OCI-LY7 (cell line): ENCODE data around the gene CDKAL1. TPM values are rescaled to one million over a fixed set of nuclear protein-coding genes. Genes with fewer than 3 reads are reported as not detected.

ENCODE experiments used
- BruUV-seq: library from RNA; stranded (reverse); fragments of 400-500 nt; replicated peaks from 2 replicates; lab custom pipeline; 2021; lab: Mats Ljungman, UMichigan
- CTCF ChIA-PET: fragments of 300-600 bp; sonication (Branson Sonifier 250); formaldehyde crosslinking; loops from one replicate; lab custom pipeline; 2022; ENCODE audit warnings: antibody characterized with exemption; ENCODE audit not compliant: unreplicated experiment; lab: Charles Lee
- POLR2A ChIA-PET: fragments of 300-600 bp; sonication (Branson Sonifier 250); formaldehyde crosslinking; loops from one replicate; lab custom pipeline; 2022; ENCODE audit warnings: antibody characterized with exemption; lab: Charles Lee
- DNase-seq: peaks from one replicate; pipeline ENCODE4 v3.0.0-alpha.2; 2015; ENCODE audit warnings: low spot score
- H2AFZ ChIP-seq: fragments of 200-600 bp; sonication (generic), shearing (Covaris generic); 2 replicates; pipeline ENCODE4 v1.6.1; 2014; ENCODE audit warnings: mild to moderate bottlenecking, antibody characterized with exemption, low read length, moderate library complexity
- H3K27ac ChIP-seq: fragments of 200-600 bp; sonication (generic); 2 replicates; pipeline ENCODE4 v1.5.1; 2014; ENCODE audit warnings: mixed run types, low read depth, mild to moderate bottlenecking, moderate library complexity, low read length, inconsistent platforms; ENCODE audit not compliant: poor library complexity, severe bottlenecking
- H3K36me3 ChIP-seq: fragments of 200-600 bp; sonication (generic); 2 replicates; pipeline ENCODE4 v1.6.1; 2014; ENCODE audit warnings: mild to moderate bottlenecking, antibody characterized with exemption, low read length, moderate library complexity, mixed read lengths; ENCODE audit not compliant: insufficient read depth
- H3K4me1 ChIP-seq: fragments of 200-600 bp; sonication (generic); 2 replicates; pipeline ENCODE4 v1.5.1; 2014; ENCODE audit warnings: mild to moderate bottlenecking, low read length; ENCODE audit not compliant: insufficient read depth, poor library complexity, severe bottlenecking
- H3K4me2 ChIP-seq: fragments of 200-600 bp; sonication (generic); 2 replicates; pipeline ENCODE4 v1.6.1; 2014; ENCODE audit warnings: mild to moderate bottlenecking, low read length
- H3K4me3 ChIP-seq: fragments of 200-600 bp; sonication (generic); 2 replicates; pipeline ENCODE4 v1.5.1; 2014; ENCODE audit warnings: mild to moderate bottlenecking, low read depth, low read length; ENCODE audit not compliant: poor library complexity, severe bottlenecking
- H3K79me2 ChIP-seq: fragments of 200-600 bp; sonication (generic); 2 replicates; pipeline ENCODE4 v1.6.1; 2016; ENCODE audit warnings: low read depth, mild to moderate bottlenecking, low read length, moderate library complexity, mixed read lengths; ENCODE audit not compliant: insufficient read depth
- H3K9me2 ChIP-seq: fragments of 200-600 bp; sonication (generic); 2 replicates; pipeline ENCODE4 v1.6.1; 2016; ENCODE audit warnings: mild to moderate bottlenecking, low read length, mixed read lengths; ENCODE audit not compliant: insufficient read depth
- H3K9me3 ChIP-seq: fragments of 200-600 bp; sonication (generic); 2 replicates; pipeline ENCODE4 v1.6.1; 2014; ENCODE audit warnings: mild to moderate bottlenecking, mixed run types, low read length, mixed read lengths
- H4K20me1 ChIP-seq: fragments of 200-600 bp; sonication (generic); 2 replicates; pipeline ENCODE4 v1.6.1; 2014; ENCODE audit warnings: mild to moderate bottlenecking, antibody characterized with exemption, low read length, moderate library complexity, mixed read lengths; ENCODE audit not compliant: insufficient read depth
- EZH2phosphoT487 ChIP-seq: fragments of 200-600 bp; sonication (generic); IDR thresholded peaks from 2 replicates; pipeline ENCODE4 v1.6.1; 2018; ENCODE audit warnings: low read depth, borderline replicate concordance, mild to moderate bottlenecking, mixed run types, antibody characterized with exemption, low read length, moderate library complexity, mixed read lengths
- intact Hi-C: fragments of 100-400 bp; cut with micrococcal nuclease; formaldehyde crosslinking; loops from one replicate; pipeline ENCODE4 v1.10.0; 2022; ENCODE audit not compliant: unreplicated experiment
- total RNA-seq, 2 experiments: library from RNA; depleted of rRNA in 1 of 2; stranded (reverse); fragments of >200 nt in 1 of 2; shearing (Covaris generic) in 1 of 2; gene quantifications; 2 replicates each; pipeline ENCODE4 v1.2.3, GENCODE V29; 2014 to 2022
- TF ChIP-seq, protein P1 (sequence below): fragments of 200-600 bp; sonication (generic); conservative IDR thresholded peaks from 2 replicates; pipeline ENCODE4 v1.5.1; 2014; ENCODE audit warnings: mild to moderate bottlenecking, antibody characterized with exemption, low read length, moderate library complexity, mixed read lengths

Gene CDKAL1
- total RNA-seq, 2 experiments from 2014 or later = 19.9 to 21.1 TPM

DNA sequence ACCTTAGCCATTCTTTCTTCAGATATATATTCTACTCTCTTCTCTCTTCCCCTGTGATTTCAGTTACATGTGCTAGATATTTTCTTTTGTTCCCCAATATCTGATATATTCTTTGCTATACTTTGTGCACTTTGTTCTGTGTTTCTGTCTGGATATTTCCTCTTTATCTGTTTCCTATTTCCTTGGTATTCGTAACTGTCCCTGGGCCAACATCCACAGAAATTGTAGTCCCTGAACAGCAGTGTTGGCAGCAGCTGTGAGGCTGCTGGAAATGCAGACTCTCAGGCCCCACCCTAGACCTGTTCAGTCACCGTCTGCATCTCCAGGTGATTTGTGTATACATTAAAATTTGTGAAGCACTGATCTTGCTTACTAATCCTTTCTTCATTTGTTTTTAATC, 536.4 kb downstream of the CDKAL1 start:
- ChIA-PET CTCF (no interaction called here), POLR2A (no interaction called here)
- H3K4me2 ChIP-seq = no peak overlapping the region
- no peaks in the 10 kb centered on the region for H3K9me3 ChIP-seq
- no peaks in the 10 kb centered on the region for H4K20me1 ChIP-seq
- H3K27ac ChIP-seq = no peak overlapping the region
- H3K9me2 ChIP-seq = no peaks in the 10 kb centered on the region
- H3K4me1 ChIP-seq = no peaks in the 10 kb centered on the region
- no peaks in the 10 kb centered on the region for H3K36me3 ChIP-seq
- BruUV-seq = no TSS peak
- no peak for DNase-seq
- H3K4me3 ChIP-seq = no peak overlapping the region
- H2AFZ ChIP-seq = no peak overlapping the region
- intact Hi-C loops = no loop called here
- H3K79me2 ChIP-seq = no peaks in the 10 kb centered on the region
- TF ChIP-seq, protein P1, sequence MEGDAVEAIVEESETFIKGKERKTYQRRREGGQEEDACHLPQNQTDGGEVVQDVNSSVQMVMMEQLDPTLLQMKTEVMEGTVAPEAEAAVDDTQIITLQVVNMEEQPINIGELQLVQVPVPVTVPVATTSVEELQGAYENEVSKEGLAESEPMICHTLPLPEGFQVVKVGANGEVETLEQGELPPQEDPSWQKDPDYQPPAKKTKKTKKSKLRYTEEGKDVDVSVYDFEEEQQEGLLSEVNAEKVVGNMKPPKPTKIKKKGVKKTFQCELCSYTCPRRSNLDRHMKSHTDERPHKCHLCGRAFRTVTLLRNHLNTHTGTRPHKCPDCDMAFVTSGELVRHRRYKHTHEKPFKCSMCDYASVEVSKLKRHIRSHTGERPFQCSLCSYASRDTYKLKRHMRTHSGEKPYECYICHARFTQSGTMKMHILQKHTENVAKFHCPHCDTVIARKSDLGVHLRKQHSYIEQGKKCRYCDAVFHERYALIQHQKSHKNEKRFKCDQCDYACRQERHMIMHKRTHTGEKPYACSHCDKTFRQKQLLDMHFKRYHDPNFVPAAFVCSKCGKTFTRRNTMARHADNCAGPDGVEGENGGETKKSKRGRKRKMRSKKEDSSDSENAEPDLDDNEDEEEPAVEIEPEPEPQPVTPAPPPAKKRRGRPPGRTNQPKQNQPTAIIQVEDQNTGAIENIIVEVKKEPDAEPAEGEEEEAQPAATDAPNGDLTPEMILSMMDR = no peak
- no peak for TF ChIP-seq EZH2phosphoT487

DNA sequence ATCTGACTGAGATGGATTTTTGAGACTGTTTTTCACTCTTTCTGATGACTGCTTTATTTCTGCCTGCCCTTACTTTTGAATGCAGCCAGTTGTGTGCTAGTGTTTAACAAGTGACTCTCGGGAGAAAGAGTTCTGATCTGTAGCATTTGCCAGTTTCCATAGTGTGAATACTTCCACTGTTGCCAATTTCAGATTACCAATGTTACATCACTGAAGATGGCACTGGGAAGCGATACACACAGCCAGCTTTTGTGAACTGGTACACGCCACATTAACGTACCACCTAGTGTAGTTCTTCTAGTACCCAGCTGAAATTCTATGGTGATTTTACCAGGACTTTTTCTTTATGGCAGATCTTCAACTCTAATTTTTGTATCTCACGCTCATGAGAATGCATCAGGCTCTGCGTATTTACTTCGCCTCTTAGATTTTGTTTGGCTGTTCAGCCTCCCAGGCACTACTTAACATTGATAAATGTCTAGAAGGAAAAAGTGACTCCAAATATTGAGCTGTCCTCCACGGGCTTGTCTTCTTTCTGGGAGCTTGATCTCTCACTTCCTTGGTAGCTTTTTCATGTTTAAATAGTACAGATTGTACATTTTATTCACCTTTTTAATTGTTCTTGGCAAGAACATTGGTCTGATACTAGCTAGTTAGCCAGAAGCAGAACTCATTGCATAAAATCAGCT, 537.7 kb downstream of the CDKAL1 start:
- no TSS peak for BruUV-seq
- intact Hi-C loops = no loop called here
- POLR2A ChIA-PET = no interaction called here

More for the DNA sequence above, 537.7 kb downstream of the CDKAL1 start:
- Histone ChIP-seq H3K27ac (no peak overlapping the region), H3K9me2 (no peaks in the 10 kb centered on the region), H3K4me2 (no peak overlapping the region), H2AFZ (no peak overlapping the region), H3K4me1 (no peaks in the 10 kb centered on the region), H3K4me3 (no peak overlapping the region), H4K20me1 (no peaks in the 10 kb centered on the region), H3K9me3 (no peaks in the 10 kb centered on the region), H3K36me3 (no peaks in the 10 kb centered on the region), H3K79me2 (no peaks in the 10 kb centered on the region)
- no peak for DNase-seq
- CTCF ChIA-PET = no interaction called here
- TF ChIP-seq EZH2phosphoT487 = no peak
- TF ChIP-seq, protein P1 = no peak
